Activated effector memory CD4-positive, alpha-beta T cell treated with anti-CD3 and anti-CD28 coated beads, Interleukin-2, amount 50 U/mL, for 16 hours (primary cell): ENCODE results near the gene GOLGA6L10.

Source experiments
- DNase-seq: peaks from one replicate; pipeline ENCODE4 v3.0.0-alpha.2; 2020

GOLGA6L10 gene

GRCh38 chr15:82297546-82297945 is 51.7 kb downstream of the GOLGA6L10 start:
- no peak for DNase-seq

- DNase-seq = no peak
Measured at GRCh38 chr15:82294061-82294690, 55.1 kb downstream of the GOLGA6L10 start.

GRCh38 chr15:82292271-82292670 is 57.0 kb downstream of the GOLGA6L10 start:
- DNase-seq = no peak
